HG03108 (cell line): Measurements from ENCODE around the gene TMEM117.
"Not testable (repeated sequence)": the region's sequence is repeated elsewhere in the genome, so short reads cannot be mapped to it uniquely, and the experiment has no call there.

Source experiments
- ATAC-seq: cut with Tn5 transposase; IDR thresholded peaks from one replicate; pipeline ENCODE4 v1.9.1; 2021; ENCODE audit warnings: moderate library complexity; ENCODE audit not compliant: unreplicated experiment

Gene TMEM117

GRCh38 chr12:44019118-44019517 is 183.2 kb downstream of the TMEM117 start:
- no peak for ATAC-seq

GRCh38 chr12:44020555-44020954 is 184.7 kb downstream of the TMEM117 start:
- no peak for ATAC-seq

- ATAC-seq: peak; percentile 70
Measured at GRCh38 chr12:44021471-44021971, 185.6 kb downstream of the TMEM117 start.

GRCh38 chr12:44025499-44025898 is 189.6 kb downstream of the TMEM117 start:
- ATAC-seq: no peak

GRCh38 chr12:44026046-44026445 is 190.2 kb downstream of the TMEM117 start:
- no peak for ATAC-seq

- ATAC-seq: not testable (repeated sequence)
Measured at GRCh38 chr12:44026926-44027325, 191.0 kb downstream of the TMEM117 start.

- no peak for ATAC-seq
Measured at GRCh38 chr12:44029194-44029593, 193.3 kb downstream of the TMEM117 start.

GRCh38 chr12:44031472-44032185 is 195.7 kb downstream of the TMEM117 start:
- ATAC-seq: no peak

- no peak for ATAC-seq
Measured at GRCh38 chr12:44034906-44035305, 199.0 kb downstream of the TMEM117 start.

- ATAC-seq: no peak
Measured at GRCh38 chr12:44036875-44037443, 201.1 kb downstream of the TMEM117 start.

- ATAC-seq: no peak
Measured at GRCh38 chr12:44038411-44038810, 202.5 kb downstream of the TMEM117 start.

- ATAC-seq: not testable (repeated sequence)
Measured at GRCh38 chr12:44044491-44044890, 208.6 kb downstream of the TMEM117 start.

GRCh38 chr12:44046732-44047417 is 211.0 kb downstream of the TMEM117 start:
- no peak for ATAC-seq

- ATAC-seq: no peak
Measured at GRCh38 chr12:44052554-44052953, 216.7 kb downstream of the TMEM117 start.

- ATAC-seq: no peak
Measured at GRCh38 chr12:44053549-44054127, 217.8 kb downstream of the TMEM117 start.

- no peak for ATAC-seq
Measured at GRCh38 chr12:44054281-44054680, 218.4 kb downstream of the TMEM117 start.

GRCh38 chr12:44058366-44058765 is 222.5 kb downstream of the TMEM117 start:
- ATAC-seq: no peak

- no peak for ATAC-seq
Measured at GRCh38 chr12:44059476-44059875, 223.6 kb downstream of the TMEM117 start.

- no peak for ATAC-seq
Measured at GRCh38 chr12:44063671-44064070, 227.8 kb downstream of the TMEM117 start.

GRCh38 chr12:44076871-44077270 is 241.0 kb downstream of the TMEM117 start:
- ATAC-seq: no peak

GRCh38 chr12:44077294-44077693 is 241.4 kb downstream of the TMEM117 start:
- ATAC-seq: no peak

- no peak for ATAC-seq
Measured at GRCh38 chr12:44078273-44078672, 242.4 kb downstream of the TMEM117 start.
